HG03460 (cell line): ENCODE measurements around the gene SEC31A.

Experiments
- ATAC-seq: cut with Tn5 transposase; IDR thresholded peaks from one replicate; pipeline ENCODE4 v1.9.1; 2021; ENCODE audit not compliant: unreplicated experiment

SEC31A gene

GRCh38 chr4:82798168-82799005, 92.6 kb downstream of the SEC31A start, which contains the start of gene SCD5:
Gene SCD5, minus strand, starts transcription at chr4:82798796. Its CDS starts 259 bp downstream, at chr4:82798537.
- peak; percentile 89 for ATAC-seq

DNA sequence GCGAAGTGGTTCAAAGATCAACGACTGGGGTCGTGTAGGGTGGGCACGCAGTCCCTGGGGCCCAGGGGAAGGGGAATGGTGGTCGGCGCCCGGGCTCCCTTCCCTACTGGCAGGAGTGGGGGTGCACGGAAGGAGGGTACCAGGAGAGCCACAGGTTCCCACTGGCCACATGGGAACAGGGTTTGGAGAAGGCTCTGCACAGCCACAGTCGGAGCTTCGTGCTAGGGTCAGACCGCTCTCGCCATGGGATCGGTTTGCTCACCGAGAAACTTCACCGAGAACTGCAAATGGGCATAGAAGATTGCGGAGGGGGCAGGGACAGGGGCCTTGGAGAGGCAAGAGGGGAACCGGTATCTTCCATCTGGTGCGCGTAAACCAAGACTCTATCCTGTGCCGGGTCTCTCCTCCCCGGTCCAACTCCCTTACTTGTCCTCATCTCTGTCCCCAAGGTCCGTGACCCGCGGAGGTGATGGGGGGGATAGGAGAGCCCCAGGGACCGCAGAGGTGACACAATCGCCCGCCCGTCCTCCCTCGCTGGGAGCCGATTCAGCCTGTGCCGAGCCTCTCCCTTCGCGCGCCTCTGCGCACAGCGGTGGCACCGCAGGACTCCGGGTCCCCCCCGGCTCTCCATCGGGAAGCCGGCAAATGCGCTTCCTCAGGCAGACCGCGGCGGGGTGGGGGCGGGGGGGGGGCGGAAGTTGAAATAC, 93.4 kb downstream of the SEC31A start:
- no peak for ATAC-seq

DNA sequence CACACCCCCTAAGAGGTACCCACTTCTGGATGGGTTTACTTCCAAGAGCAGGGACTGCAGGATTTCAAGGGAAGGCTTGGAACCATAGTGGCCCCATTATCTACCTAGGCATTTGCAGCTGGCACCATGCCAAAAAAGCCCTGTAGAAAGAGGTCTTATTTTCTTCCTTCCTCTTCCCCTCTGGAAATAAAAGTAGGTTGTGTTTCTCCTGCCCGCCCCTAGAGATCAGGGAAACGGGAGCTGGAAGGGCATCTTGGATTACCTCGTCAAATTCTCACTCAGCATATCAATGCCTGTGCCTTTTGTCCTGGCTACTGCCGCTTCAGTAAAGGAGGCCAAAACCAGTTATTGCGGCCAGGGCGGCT, 93.9 kb downstream of the SEC31A start:
- no peak for ATAC-seq

DNA sequence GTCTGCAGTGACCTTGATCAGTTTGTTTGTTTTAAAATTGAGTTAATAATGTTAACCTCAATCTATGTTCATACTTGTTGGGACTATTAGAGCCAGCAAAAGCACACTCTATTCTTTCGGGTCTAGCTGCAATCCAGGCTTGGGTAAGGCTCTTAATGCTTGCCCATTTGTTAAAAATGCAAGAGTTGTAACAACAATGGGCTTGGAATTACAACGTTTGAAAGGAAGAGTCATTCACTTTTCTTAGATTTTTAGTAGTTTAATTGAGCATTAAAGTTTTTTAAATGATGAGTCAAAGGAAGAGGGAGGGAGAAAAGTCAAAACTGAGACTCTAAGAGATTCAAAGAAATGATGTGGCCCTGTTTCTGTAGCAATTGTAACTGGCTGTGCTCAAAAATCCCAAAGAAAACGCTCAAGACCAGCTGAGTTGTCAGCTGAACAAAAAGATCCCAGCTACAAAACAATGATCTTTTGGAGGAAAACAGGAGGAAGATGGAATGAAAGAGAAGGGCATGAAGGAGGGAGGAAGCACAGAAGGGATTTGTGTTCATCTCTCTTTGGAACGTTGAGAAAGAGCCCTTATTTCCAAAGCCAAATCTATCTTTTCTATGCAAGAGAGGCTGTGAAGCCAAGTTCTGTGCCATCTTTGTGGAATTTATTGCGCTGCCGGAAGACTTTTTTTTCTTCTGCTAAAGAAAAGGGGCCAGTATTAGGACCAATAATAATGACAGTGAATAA, 97.9 kb downstream of the SEC31A start:
- no peak for ATAC-seq

DNA sequence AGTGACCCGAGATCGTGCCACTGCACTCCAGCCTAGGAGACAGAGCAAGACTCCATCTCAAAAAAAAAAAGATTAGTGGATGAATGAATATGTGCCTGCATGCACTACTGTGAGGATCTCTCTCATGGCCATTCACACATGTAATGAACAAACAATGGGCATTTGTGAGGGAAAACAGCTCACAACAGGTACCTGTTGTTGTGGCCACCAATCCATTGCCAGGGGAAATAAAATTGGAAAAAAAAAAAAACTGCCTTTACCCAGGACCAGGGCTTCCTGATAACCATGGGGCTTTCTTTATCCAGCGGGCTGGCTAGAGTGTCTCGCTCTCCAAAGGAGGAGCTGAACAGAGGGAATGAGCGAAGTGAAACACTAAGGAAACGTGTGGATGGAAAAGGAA, 99.8 kb downstream of the SEC31A start:
- ATAC-seq: no peak

DNA sequence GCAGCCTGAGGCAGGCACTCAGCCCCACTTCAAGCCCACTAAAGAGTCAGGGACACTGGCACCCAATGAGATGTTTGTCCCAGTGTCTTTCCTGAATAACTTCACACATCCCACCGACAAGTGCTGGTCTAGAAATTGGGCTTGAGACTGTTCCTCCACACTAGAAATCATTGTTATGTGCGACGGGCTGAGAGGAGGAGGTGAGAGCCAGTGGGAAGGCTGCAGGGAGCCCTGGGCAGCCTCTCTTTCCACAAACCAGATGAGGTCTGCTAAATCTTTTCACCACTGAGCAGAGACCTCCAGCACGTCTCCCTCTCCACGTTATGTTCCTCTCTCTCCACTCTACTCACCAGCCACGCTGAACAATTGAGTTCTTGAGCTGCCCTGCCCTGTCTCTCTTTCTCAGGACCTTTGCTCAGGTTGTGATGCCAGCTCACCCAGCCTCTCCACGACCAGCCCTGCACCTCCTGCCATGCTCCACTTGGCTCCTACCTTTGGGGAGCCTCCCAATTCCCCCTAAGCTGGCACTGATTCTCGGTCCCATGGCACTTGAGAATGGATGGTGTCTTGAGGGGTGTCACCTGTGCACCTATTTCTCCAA, 100.8 kb downstream of the SEC31A start:
- no peak for ATAC-seq

DNA sequence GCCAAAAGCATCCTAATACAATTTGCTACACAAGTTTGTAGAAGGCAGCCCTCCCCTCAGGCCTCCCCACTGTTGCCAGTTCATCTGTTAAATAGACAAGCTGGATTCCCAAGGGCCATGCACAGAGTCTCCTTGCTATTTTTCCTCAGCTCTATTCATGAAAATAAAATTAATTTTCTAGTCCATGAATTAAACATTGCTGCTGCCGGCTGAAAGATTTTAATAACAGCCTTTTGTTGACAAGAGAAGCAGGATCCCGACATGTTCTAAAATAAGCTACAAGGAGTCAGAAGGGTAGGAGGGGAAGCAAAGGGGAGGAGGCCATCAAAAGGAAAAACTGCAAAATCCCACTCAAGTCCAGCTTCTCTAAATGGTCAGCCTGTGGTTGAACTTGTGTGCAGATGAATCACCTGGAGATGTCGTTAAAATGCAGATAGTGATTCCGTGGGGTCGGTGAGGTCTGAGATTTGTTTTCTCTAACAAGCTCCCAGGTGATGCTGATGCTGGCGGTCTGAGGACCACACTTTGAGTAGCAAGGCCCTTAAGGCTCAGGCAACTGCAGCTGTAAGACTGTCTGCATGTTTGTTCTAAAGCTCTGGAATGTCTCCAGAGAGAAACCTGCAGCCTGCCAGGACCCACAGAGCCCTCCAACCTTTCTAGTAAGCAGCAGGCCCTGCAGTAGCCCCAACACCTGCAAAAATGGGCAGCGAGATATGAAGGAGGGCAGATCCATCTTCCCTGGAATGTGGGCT, 101.8 kb downstream of the SEC31A start:
- ATAC-seq: no peak

- ATAC-seq: no peak
These were observed 103.6 kb downstream of the SEC31A start for GRCh38 chr4:82787342-82787741.

DNA sequence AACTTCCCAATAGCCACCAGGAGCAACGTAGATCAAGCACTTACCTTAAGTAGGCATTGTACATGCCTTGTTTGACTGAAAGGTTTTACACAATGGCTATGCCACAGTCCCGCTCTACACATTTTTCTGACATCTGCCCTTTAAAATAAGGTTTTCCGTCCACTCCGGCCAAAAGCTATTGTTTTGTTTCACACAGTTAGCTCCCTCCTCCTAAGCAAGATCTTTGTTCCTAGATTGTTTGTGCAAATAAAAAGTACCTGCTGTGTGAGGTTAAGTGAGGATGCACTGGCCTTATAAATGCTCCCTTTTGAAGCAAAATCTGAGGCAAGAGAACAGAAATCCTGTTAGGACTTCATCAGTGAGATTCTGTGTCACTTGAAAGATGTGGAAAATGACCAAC, 104.1 kb downstream of the SEC31A start:
- no peak for ATAC-seq

DNA sequence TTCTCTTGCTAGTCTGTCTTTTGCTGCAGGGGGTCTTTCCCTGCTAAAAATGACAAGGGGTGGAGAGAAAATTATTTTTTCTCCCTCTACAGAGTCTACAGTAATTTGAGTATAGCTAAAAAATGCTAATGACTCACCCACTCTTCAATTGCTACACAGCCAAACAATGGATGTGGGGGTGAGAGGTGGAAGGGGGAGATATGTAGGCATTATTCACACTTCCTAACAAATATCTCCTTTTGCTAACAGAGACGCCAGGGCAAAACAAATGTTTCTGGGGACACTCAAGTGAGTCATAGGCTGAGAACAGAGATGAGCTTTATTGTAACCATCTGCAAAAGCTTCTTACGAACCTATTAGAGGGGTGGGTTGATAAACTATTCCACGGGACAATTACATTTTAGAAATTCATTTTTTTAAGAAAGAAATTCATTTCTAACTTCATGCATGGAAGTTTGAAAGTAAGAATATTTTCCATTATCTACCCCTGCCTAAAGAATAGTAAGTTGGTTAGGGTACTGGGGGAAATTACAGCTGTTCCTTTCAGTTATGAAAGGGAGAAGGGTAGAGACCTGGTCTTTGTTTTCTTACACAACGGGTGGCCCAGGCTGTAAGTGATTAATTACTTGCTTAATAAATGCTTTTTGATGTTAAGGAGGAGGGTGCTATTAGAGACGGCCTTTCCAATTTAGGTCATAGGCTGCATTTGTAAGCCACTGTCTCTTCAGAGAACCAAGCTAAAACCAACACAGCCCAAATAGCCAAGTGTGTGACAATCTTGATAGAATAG, 105.1 kb downstream of the SEC31A start:
- ATAC-seq: no peak

DNA sequence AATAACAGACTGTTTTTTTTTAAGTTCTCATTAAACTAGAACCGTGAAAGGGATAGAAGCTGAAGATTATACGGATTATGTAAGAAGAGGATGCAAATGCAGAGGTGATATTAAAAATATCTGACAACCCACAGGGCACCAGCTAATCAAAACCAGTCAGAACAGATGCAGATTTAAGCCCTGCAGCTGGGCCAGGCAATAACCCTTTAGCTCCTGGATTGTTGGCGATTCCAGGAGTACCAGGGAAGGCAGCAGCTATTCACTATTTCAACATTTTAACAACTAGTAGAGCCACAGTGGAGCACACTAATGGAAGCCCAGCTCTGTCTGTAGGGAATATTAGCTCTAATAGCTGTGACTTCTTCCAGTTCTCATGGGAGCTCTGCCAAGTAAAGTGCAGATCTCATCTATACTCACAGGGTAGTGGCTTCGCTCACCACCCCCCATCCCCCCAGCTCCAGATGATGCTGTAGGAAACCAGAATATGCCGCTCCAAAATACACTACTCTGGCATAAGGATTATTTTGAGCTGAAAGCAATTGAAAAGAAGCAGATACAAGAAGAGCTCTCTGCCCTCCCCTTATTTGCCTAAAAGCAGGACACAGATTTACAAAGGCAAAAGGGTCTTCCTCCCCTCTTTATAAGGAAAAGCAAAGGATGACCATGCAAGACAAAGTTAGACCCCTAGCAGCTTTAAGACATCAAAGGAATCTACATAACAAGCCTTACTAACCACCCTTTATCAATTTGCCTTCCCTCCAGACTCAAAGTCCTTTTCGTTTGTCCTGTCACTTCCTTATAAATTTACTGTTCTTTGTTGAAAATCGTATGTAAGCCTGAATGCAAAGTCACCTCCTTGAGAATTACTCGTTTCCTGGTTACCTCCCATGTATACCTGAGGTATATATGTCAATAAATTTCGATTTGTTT, 106.0 kb downstream of the SEC31A start:
- ATAC-seq: no peak

DNA sequence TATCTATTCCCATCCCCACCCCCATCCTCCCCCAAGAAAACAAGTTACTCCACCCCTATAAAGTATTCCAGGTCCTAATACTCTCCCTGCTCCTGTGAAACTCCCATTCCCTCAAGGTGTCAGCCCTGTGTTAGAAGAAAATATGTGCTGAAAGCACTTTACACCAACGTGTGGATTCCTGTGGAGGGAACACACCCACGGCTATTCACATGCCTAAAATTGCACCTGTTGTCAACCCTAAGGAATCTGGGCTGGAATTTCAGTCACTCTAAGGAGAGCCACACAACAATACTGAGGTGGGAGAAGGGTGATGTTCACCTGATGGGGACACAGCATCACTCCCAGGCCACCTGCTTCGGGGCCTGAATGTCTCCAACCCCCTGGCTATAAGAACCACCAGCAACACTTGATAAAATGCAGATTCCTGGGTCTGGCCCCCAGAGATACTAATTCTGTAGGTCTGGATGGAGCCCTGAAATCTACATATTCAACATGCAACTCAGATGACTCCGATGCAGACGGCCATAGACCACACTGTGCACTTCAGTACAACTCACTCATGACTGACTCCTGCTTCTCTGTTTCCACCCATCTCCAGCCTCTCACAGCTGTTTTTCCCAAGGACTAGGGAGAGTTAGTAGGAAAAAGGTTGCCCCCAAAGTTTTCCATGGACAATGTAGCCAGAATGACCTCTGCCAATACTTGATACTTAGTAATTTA, 108.2 kb downstream of the SEC31A start:
- no peak for ATAC-seq

GRCh38 chr4:82780752-82781231, 110.2 kb downstream of the SEC31A start:
- peak; percentile 75 for ATAC-seq

GRCh38 chr4:82780170-82780751, 110.7 kb downstream of the SEC31A start:
- no peak for ATAC-seq

GRCh38 chr4:82779032-82779431, 111.9 kb downstream of the SEC31A start:
- ATAC-seq: no peak

- no peak for ATAC-seq
These were observed 113.0 kb downstream of the SEC31A start for GRCh38 chr4:82777857-82778525.

GRCh38 chr4:82776925-82777542, 113.9 kb downstream of the SEC31A start:
- no peak for ATAC-seq
